H9 (cell line): ENCODE data around the gene NUP214. TPM values are rescaled to one million over a fixed set of nuclear protein-coding genes. Genes with fewer than 3 reads are reported as not detected.

ENCODE experiments used
- DNase-seq: peaks from one replicate; pipeline ENCODE4 v3.0.0-alpha.2; 2017
- H2AFZ ChIP-seq: one replicate; pipeline ENCODE4 v1.6.1; 2013; ENCODE audit warnings: mild to moderate bottlenecking, low read length, control low read depth, moderate library complexity
- H2AK5ac ChIP-seq: 2 replicates; pipeline ENCODE4 v1.6.1; 2013; ENCODE audit warnings: low read length, control low read depth, mixed read lengths; ENCODE audit not compliant: insufficient read length
- H2BK120ac ChIP-seq: one replicate; pipeline ENCODE4 v1.6.1; 2013; ENCODE audit warnings: low read depth, mild to moderate bottlenecking, low read length, control low read depth, inconsistent platforms; ENCODE audit not compliant: poor library complexity, severe bottlenecking
- H2BK12ac ChIP-seq: 2 replicates; pipeline ENCODE4 v1.6.1; 2013; ENCODE audit warnings: low read length, control low read depth, mixed read lengths, low read depth; ENCODE audit not compliant: insufficient read length
- H2BK15ac ChIP-seq: 2 replicates; pipeline ENCODE4 v1.6.1; 2013; ENCODE audit warnings: low read depth, low read length, control low read depth
- H2BK20ac ChIP-seq: one replicate; pipeline ENCODE4 v1.6.1; 2013; ENCODE audit warnings: low read depth, mild to moderate bottlenecking, low read length, control low read depth, inconsistent platforms; ENCODE audit not compliant: poor library complexity, severe bottlenecking
- H2BK5ac ChIP-seq: 2 replicates; pipeline ENCODE4 v1.6.1; 2013; ENCODE audit warnings: low read length, control low read depth, mixed read lengths; ENCODE audit not compliant: insufficient read length
- H3K14ac ChIP-seq: 2 replicates; pipeline ENCODE4 v1.6.1; 2013; ENCODE audit warnings: low read length, control low read depth; ENCODE audit not compliant: insufficient read depth
- H3K18ac ChIP-seq: 2 replicates; pipeline ENCODE4 v1.6.1; 2013; ENCODE audit warnings: low read depth, mild to moderate bottlenecking, mixed read lengths, low read length, control low read depth; ENCODE audit not compliant: insufficient read length
- H3K23ac ChIP-seq: 2 replicates; pipeline ENCODE4 v1.6.1; 2013; ENCODE audit warnings: low read length, control low read depth, mixed read lengths, low read depth; ENCODE audit not compliant: insufficient read length
- H3K23me2 ChIP-seq: 2 replicates; pipeline ENCODE4 v1.6.1; 2013; ENCODE audit warnings: low read depth, mild to moderate bottlenecking, mixed read lengths, low read length, control low read depth; ENCODE audit not compliant: insufficient read length, poor library complexity, severe bottlenecking
- H3K27ac ChIP-seq: 2 replicates; pipeline ENCODE4 v1.5.1; 2013; ENCODE audit warnings: low read length, control low read depth, mixed read lengths, low read depth; ENCODE audit not compliant: insufficient read length
- H3K27me3 ChIP-seq: 2 replicates; pipeline ENCODE4 v1.6.1; 2013; ENCODE audit warnings: low read length, control low read depth, inconsistent platforms; ENCODE audit not compliant: insufficient read depth
- H3K4ac ChIP-seq: 2 replicates; pipeline ENCODE4 v1.6.1; 2013; ENCODE audit warnings: low read depth, mild to moderate bottlenecking, control low read depth, inconsistent platforms, low read length, moderate library complexity
- H3K4me1 ChIP-seq: 2 replicates; pipeline ENCODE4 v1.6.1; 2013; ENCODE audit warnings: low read length, control low read depth, inconsistent platforms; ENCODE audit not compliant: insufficient read depth
- H3K4me2 ChIP-seq: 2 replicates; pipeline ENCODE4 v1.6.1; 2013; ENCODE audit warnings: low read length, control low read depth, mixed read lengths; ENCODE audit not compliant: insufficient read length, insufficient read depth
- H3K56ac ChIP-seq: 2 replicates; pipeline ENCODE4 v1.6.1; 2013; ENCODE audit warnings: low read depth, mild to moderate bottlenecking, mixed read lengths, low read length, control low read depth; ENCODE audit not compliant: insufficient read length
- H3K79me1 ChIP-seq: 2 replicates; pipeline ENCODE4 v1.6.1; 2013; ENCODE audit warnings: low read depth, mild to moderate bottlenecking, moderate library complexity, low read length, control low read depth, inconsistent platforms; ENCODE audit not compliant: insufficient read depth, poor library complexity, severe bottlenecking
- H3K79me2 ChIP-seq: 2 replicates; pipeline ENCODE4 v1.6.1; 2013; ENCODE audit warnings: low read length, control low read depth, inconsistent platforms; ENCODE audit not compliant: insufficient read depth
- H3K9ac ChIP-seq: 2 replicates; pipeline ENCODE4 v1.6.1; 2013; ENCODE audit warnings: low read length, control low read depth, mixed read lengths; ENCODE audit not compliant: insufficient read length; ENCODE audit errors: extremely low read depth
- H3K9me3 ChIP-seq: one replicate; pipeline ENCODE4 v1.6.1; 2013; ENCODE audit warnings: low read depth, low read length, inconsistent platforms; ENCODE audit not compliant: control insufficient read depth
- H3T11ph ChIP-seq: one replicate; pipeline ENCODE4 v1.6.1; 2013; ENCODE audit warnings: mild to moderate bottlenecking, low read length, control low read depth, inconsistent platforms
- H4K20me1 ChIP-seq: one replicate; pipeline ENCODE4 v1.6.1; 2013; ENCODE audit not compliant: control insufficient read depth, insufficient read length, insufficient read depth
- H4K5ac ChIP-seq: 2 replicates; pipeline ENCODE4 v1.6.1; 2013; ENCODE audit warnings: low read depth, mild to moderate bottlenecking, mixed read lengths, low read length, control low read depth; ENCODE audit not compliant: insufficient read length
- H4K8ac ChIP-seq: replicated peaks from 2 replicates; pipeline ENCODE4 v1.6.1; 2013; ENCODE audit warnings: low read length, control low read depth, mixed read lengths, low read depth; ENCODE audit not compliant: insufficient read length
- H4K91ac ChIP-seq: 2 replicates; pipeline ENCODE4 v1.6.1; 2013; ENCODE audit warnings: low read depth, mild to moderate bottlenecking, moderate library complexity, mixed read lengths, low read length, control low read depth; ENCODE audit not compliant: insufficient read length
- H3K27ac Mint-ChIP-seq, 3 experiments: 2 replicates in 2 of 3; 3 replicates in 1 of 3; pipeline ENCODE4 v1.8.0; 2020 to 2021; ENCODE audit warnings: mixed read lengths in 3 of 3, mild to moderate bottlenecking in 1 of 3, moderate library complexity in 1 of 3
- H3K27me3 Mint-ChIP-seq: 2 replicates; pipeline ENCODE4 v1.8.0; 2021; ENCODE audit warnings: low read depth, mild to moderate bottlenecking, moderate library complexity, mixed read lengths
- H3K36me3 Mint-ChIP-seq, 3 experiments: 2 replicates in 2 of 3; 3 replicates in 1 of 3; pipeline ENCODE4 v1.8.0; 2020 to 2021; ENCODE audit warnings: low read depth in 3 of 3, mixed read lengths in 3 of 3; ENCODE audit not compliant: insufficient read depth in 1 of 3
- H3K4me1 Mint-ChIP-seq, 2 experiments: 2 replicates each; pipeline ENCODE4 v1.8.0; 2020; ENCODE audit warnings: mixed read lengths in 2 of 2
- H3K4me3 Mint-ChIP-seq, 2 experiments: 2 replicates in 1 of 2; 3 replicates in 1 of 2; pipeline ENCODE4 v1.8.0; 2020 to 2021; ENCODE audit warnings: mild to moderate bottlenecking in 2 of 2, mixed read lengths in 2 of 2, moderate library complexity in 1 of 2
- H3K9me3 Mint-ChIP-seq, 2 experiments: 2 replicates in 1 of 2; 3 replicates in 1 of 2; pipeline ENCODE4 v1.8.0; 2020; ENCODE audit warnings: mild to moderate bottlenecking in 2 of 2, mixed read lengths in 2 of 2, moderate library complexity in 1 of 2
- WGBS: extraction: QIAGEN DNeasy Blood & Tissue Kit; methylation state at CpG from one replicate; pipeline ENCODE4 v1.1.7; 2013; ENCODE audit warnings: missing lambda C conversion rate, low lambda C conversion rate, mixed read lengths; ENCODE audit not compliant: insufficient read length; ENCODE audit errors: extremely low coverage; 5-methylcytosine and 5-hydroxymethylcytosine counted together
- total RNA-seq: library from RNA; stranded (reverse); gene quantifications from 2 replicates; pipeline ENCODE4 v1.2.1, GENCODE V29; 2021
- TF ChIP-seq, protein P1 (sequence below): fragments of 200-600 bp; sonication (generic); conservative IDR thresholded peaks from 3 replicates; pipeline ENCODE4 v1.8.0; 2021; ENCODE audit warnings: antibody characterized with exemption, mild to moderate bottlenecking

NUP214 gene
- total RNA-seq, 1 experiment from 2014 or later, result 53.8 TPM

DNA sequence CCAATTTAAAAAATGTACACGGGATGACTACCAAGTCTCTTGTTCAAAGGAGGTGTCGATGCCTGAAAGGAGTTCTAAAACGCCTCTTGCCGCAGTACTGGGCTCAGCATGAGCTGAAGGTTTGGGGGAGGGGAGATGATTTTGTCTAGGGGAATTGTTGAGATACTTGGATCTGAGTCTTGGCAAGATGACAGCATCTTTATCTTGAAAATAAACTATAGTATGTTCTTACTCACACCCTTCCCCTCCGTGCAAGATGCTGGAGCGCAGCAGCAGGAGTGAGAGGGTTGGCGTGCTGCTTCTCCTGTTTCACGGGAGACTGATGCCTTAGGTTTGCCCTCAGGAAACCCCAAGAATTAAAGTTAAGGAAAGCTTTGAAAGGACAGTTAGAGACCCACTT, 103.6 kb downstream of the NUP214 start:
- no peak overlapping the region for H3T11ph ChIP-seq
- no peak overlapping the region for H4K8ac ChIP-seq
- no peaks in the 10 kb centered on the region for H3K9me3 ChIP-seq
- WGBS, result no CpG with 5 or more reads among the region's 8 CpGs
- no peak for DNase-seq
- H4K91ac ChIP-seq, result no peak overlapping the region
- no peak overlapping the region for H3K9ac ChIP-seq
- H2AFZ ChIP-seq, result no peak overlapping the region
- no peak overlapping the region for H2BK15ac ChIP-seq
- no peak overlapping the region for H2BK20ac ChIP-seq
- no peak overlapping the region for H2AK5ac ChIP-seq
- H3K4ac ChIP-seq, result no peak overlapping the region
- no peak overlapping the region for H2BK120ac ChIP-seq
- H3K27ac Mint-ChIP-seq, result no peak overlapping the region; a peak in 2 of 7 replicates
- no peaks in the 10 kb centered on the region for H3K9me3 Mint-ChIP-seq
- H3K79me2 ChIP-seq, result no peaks in the 10 kb centered on the region
- H3K4me1 Mint-ChIP-seq, result peaks cover 21% of the 10 kb centered on the region in 2 experiments
- H4K20me1 ChIP-seq, result no peaks in the 10 kb centered on the region
- no peaks in the 10 kb centered on the region for H3K27me3 Mint-ChIP-seq
- H3K23ac ChIP-seq, result no peak overlapping the region
- no peak overlapping the region for H2BK5ac ChIP-seq
- no peak overlapping the region for H3K14ac ChIP-seq
- H3K4me1 ChIP-seq, result peaks cover 19% of the 10 kb centered on the region; the same call in 1 of the 2 replicates
- no peak overlapping the region for H3K56ac ChIP-seq
- H3K18ac ChIP-seq, result no peak overlapping the region
- H4K5ac ChIP-seq, result no peak overlapping the region
- no peak overlapping the region for H3K4me2 ChIP-seq
- no peak overlapping the region for H3K4me3 Mint-ChIP-seq
- peaks cover 15 to 52% (median 46%) of the 10 kb centered on the region in 3 experiments; a peak in 6 of 7 replicates for H3K36me3 Mint-ChIP-seq
- H2BK12ac ChIP-seq, result no peak overlapping the region
- TF ChIP-seq, protein P1, sequence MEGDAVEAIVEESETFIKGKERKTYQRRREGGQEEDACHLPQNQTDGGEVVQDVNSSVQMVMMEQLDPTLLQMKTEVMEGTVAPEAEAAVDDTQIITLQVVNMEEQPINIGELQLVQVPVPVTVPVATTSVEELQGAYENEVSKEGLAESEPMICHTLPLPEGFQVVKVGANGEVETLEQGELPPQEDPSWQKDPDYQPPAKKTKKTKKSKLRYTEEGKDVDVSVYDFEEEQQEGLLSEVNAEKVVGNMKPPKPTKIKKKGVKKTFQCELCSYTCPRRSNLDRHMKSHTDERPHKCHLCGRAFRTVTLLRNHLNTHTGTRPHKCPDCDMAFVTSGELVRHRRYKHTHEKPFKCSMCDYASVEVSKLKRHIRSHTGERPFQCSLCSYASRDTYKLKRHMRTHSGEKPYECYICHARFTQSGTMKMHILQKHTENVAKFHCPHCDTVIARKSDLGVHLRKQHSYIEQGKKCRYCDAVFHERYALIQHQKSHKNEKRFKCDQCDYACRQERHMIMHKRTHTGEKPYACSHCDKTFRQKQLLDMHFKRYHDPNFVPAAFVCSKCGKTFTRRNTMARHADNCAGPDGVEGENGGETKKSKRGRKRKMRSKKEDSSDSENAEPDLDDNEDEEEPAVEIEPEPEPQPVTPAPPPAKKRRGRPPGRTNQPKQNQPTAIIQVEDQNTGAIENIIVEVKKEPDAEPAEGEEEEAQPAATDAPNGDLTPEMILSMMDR, result no peak
- H3K23me2 ChIP-seq, result no peaks in the 10 kb centered on the region
- no peak overlapping the region for H3K27ac ChIP-seq
- H3K79me1 ChIP-seq, result no peaks in the 10 kb centered on the region
- no peaks in the 10 kb centered on the region for H3K27me3 ChIP-seq
